ENCODE measurements around the gene C3orf22. TPM values are rescaled to one million over a fixed set of nuclear protein-coding genes. Genes with fewer than 3 reads are reported as not detected.

Gene C3orf22
- total RNA-seq, 1 experiment from 2014 or later: not detected

GRCh38 chr3:126556637-126557414 lies 1.9 kb downstream of the C3orf22 start:
- no peak for DNase-seq (ENCODE audit: low spot score)

- DNase-seq (ENCODE audit: low spot score): no peak
These were observed 2.7 kb downstream of the C3orf22 start for GRCh38 chr3:126555795-126556636.

GRCh38 chr3:126554560-126555525 lies 3.9 kb downstream of the C3orf22 start:
- no peak for DNase-seq (ENCODE audit: low spot score)

GRCh38 chr3:126553284-126554084 lies 5.2 kb downstream of the C3orf22 start:
- DNase-seq (ENCODE audit: low spot score): no peak

GRCh38 chr3:126552688-126553283 lies 5.9 kb downstream of the C3orf22 start:
- DNase-seq (ENCODE audit: low spot score): no peak

- DNase-seq (ENCODE audit: low spot score): no peak
These were observed 6.7 kb downstream of the C3orf22 start for GRCh38 chr3:126551839-126552687.

GRCh38 chr3:126551121-126551838 lies 7.5 kb downstream of the C3orf22 start:
- DNase-seq (ENCODE audit: low spot score): no peak

- no peak for DNase-seq (ENCODE audit: low spot score)
These were observed 8.2 kb downstream of the C3orf22 start for GRCh38 chr3:126550488-126551051.

GRCh38 chr3:126549861-126550487 lies 8.8 kb downstream of the C3orf22 start:
- DNase-seq (ENCODE audit: low spot score): no peak

GRCh38 chr3:126548556-126549466 lies 9.9 kb downstream of the C3orf22 start:
- no peak for DNase-seq (ENCODE audit: low spot score)

- DNase-seq (ENCODE audit: low spot score): no peak
These were observed 11.0 kb downstream of the C3orf22 start for GRCh38 chr3:126547721-126548120.

GRCh38 chr3:126546549-126547239 lies 12.0 kb downstream of the C3orf22 start:
- no peak for DNase-seq (ENCODE audit: low spot score)

GRCh38 chr3:126546013-126546412 lies 12.7 kb downstream of the C3orf22 start:
- no peak for DNase-seq (ENCODE audit: low spot score)

GRCh38 chr3:126545544-126545943 lies 13.2 kb downstream of the C3orf22 start:
- no peak for DNase-seq (ENCODE audit: low spot score)

GRCh38 chr3:126544596-126545281 lies 14.0 kb downstream of the C3orf22 start:
- no peak for DNase-seq (ENCODE audit: low spot score)

All from H4 (cell line).